ENCODE data around the gene CIITA. TPM values are rescaled to one million over a fixed set of nuclear protein-coding genes. Genes with fewer than 3 reads are reported as not detected.

CIITA gene, protein sequence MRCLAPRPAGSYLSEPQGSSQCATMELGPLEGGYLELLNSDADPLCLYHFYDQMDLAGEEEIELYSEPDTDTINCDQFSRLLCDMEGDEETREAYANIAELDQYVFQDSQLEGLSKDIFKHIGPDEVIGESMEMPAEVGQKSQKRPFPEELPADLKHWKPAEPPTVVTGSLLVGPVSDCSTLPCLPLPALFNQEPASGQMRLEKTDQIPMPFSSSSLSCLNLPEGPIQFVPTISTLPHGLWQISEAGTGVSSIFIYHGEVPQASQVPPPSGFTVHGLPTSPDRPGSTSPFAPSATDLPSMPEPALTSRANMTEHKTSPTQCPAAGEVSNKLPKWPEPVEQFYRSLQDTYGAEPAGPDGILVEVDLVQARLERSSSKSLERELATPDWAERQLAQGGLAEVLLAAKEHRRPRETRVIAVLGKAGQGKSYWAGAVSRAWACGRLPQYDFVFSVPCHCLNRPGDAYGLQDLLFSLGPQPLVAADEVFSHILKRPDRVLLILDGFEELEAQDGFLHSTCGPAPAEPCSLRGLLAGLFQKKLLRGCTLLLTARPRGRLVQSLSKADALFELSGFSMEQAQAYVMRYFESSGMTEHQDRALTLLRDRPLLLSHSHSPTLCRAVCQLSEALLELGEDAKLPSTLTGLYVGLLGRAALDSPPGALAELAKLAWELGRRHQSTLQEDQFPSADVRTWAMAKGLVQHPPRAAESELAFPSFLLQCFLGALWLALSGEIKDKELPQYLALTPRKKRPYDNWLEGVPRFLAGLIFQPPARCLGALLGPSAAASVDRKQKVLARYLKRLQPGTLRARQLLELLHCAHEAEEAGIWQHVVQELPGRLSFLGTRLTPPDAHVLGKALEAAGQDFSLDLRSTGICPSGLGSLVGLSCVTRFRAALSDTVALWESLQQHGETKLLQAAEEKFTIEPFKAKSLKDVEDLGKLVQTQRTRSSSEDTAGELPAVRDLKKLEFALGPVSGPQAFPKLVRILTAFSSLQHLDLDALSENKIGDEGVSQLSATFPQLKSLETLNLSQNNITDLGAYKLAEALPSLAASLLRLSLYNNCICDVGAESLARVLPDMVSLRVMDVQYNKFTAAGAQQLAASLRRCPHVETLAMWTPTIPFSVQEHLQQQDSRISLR
- total RNA-seq, result under 0.01 and 0.30 TPM in 2 replicates

DNA sequence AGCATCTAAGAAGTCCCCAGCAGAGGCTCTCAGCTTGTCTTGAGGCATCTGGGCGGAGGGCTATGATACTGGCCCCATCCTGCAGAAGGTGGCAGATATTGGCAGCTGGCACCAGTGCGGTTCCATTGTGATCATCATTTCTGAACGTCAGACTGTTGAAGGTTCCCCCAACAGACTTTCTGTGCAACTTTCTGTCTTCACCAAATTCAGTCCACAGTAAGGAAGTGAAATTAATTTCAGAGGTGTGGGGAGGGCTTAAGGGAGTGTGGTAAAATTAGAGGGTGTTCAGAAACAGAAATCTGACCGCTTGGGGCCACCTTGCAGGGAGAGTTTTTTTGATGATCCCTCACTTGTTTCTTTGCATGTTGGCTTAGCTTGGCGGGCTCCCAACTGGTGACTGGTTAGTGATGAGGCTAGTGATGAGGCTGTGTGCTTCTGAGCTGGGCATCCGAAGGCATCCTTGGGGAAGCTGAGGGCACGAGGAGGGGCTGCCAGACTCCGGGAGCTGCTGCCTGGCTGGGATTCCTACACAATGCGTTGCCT, at the start of gene CIITA:
Gene CIITA, plus strand, starts transcription at position 404 of the 543 bp plus-strand sequence. Its CDS starts 129 bp downstream, at position 533.

GRCh38 chr16:10942352-10943063, 65.5 kb downstream of the CIITA start, which contains the start of gene DEXI:
Gene DEXI (minus strand): TSS chr16:10942468. CDS start chr16:10942005, 463 bp downstream.

GRCh38 chr16:10944249-10945064, 67.5 kb downstream of the CIITA start, which contains the start of gene CLEC16A:
Gene CLEC16A (plus strand): TSS chr16:10944564. CDS start chr16:10944718, 154 bp downstream.

Other genes starting within 250 kb of the CIITA start
- gene TEKT5, start 182.3 kb upstream of the CIITA start, total RNA-seq, result not detected in 2 replicates
- gene NUBP1, start 133.4 kb upstream of the CIITA start, total RNA-seq, result 30.9 and 35.5 TPM in 2 replicates
- gene TVP23A, start 58.4 kb upstream of the CIITA start, total RNA-seq, result under 0.01 TPM in 1 of 2 replicates, not detected in the other
- 65.6 and 69.0 TPM in 2 replicates for gene DEXI, start 65.3 kb downstream of the CIITA start, total RNA-seq
- gene CLEC16A, start 67.4 kb downstream of the CIITA start, total RNA-seq, result 9.8 and 11.4 TPM in 2 replicates

Measured in bronchus fibroblast of lung (primary cell).